Activated gamma-delta T cell (primary cell): ENCODE data around the gene BNIP3.
"Not testable (repeated sequence)": the region's sequence is repeated elsewhere in the genome, so short reads cannot be mapped to it uniquely, and the experiment has no call there.

ENCODE experiments used
- DNase-seq: peaks from one replicate; lab custom pipeline; 2025; lab: John Stamatoyannopoulos, UW

The BNIP3 gene

DNA sequence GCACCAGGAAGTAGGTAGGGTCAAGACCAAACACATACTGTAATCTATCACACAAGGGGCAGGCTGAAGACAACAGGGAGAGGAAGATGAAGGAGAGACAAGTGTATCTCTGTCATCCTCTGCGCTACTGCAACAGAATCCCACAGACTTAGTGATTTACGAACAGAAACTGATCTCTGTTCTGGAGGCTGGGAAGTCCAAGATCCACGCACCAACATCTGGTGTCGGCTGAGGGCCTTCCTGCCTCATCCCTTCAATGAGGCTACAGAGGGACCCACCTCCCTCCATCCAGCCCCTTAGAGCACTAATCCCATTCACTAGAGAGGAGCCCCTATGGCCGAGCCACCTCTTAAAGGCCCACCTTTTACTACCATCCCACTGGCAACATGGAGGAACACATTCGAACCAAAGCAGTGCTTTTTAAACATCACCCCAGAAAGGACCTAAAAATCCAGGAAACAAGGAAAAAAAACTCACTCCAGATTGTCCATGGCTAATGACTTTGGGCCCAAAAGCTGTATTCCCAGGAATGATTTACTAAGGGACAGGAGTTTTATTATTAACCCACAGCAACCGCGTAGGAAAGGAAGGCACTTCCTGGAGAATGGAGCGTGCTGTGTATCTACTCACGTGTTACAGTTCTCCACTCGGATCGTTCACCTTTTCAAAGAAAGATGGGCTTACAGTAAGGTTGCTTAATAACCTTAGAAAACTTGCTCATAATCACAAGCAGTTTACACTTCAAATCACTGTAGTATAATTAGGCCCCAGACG lies 4.2 kb downstream of the BNIP3 start:
- no peak for DNase-seq

DNA sequence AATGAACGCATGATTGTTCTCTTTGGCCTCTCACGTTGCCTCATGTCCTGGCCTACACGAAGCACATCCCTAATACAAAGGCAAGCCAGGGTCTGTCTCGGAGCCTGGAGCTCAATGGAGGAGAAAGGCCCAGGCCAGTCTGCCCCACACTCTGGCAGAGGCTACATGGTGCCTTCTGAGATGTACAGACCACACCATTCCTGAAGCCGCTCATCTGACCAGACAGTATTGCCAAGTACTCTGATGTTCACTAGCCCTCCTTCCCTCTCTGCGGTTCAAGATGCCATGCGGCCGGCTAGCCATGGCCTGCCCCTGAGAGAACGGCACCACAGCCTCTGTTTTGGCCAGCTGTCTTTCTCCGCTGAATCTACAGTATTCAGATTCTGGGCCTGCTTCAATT lies 5.9 kb downstream of the BNIP3 start:
- no peak for DNase-seq

DNA sequence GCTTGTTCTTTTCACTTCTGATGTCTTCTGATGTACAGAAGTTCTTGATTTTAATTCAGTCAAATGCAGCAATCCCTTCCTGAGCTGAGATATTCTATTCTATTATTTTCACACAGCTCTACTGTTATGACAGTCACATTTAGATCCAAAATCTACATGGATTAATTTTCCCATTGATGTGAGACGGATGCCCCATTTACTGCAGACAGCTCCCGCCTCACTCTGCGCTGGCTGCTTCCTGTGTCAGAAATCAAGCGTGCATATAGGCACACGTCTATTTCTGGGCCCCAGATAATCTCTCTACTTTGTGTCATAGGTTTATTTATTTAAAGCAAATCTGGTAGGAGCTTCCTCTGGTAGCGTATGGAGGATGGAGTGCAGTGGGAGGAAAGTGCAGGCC lies 6.7 kb downstream of the BNIP3 start:
- no peak for DNase-seq

GRCh38 chr10:131974034-131974817 lies 7.5 kb downstream of the BNIP3 start:
- no peak for DNase-seq

DNA sequence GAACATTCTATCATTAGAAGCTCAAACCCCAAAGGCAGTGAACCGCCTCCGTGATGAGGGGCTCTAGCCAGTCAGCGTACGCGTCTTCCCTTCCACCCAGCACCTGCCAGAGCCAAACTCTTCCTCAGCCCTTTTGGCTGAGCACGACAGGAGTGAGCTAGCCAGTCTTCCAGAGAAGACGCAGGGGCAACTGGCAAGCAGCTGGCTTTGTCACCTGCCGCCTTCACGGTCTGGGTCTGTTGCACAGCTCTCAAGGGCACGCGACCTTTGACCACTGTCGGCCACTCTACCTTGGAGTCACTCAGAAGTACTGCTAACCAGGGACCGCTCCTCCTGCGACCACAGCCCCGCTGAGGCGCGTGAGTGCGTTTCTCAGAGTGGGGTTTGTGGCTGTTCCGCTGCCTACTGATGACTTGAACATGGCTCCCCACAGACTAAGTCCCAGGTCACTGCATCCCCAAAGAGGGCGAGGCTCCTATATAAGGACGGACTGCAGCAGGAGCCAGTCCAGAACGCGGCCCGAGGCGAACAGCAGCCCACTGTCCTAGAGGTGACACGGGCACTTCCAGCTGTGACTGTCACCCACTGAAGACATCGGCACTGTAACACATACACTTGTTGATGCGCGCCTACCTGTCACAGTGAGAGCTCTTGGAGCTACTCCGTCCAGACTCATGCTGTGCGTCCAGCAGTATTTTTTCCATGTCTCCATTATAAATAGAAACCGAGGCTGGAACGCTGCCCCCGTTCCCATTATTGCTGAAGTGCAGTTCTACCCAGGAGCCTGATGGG lies 8.4 kb downstream of the BNIP3 start:
- DNase-seq, result no peak

DNA sequence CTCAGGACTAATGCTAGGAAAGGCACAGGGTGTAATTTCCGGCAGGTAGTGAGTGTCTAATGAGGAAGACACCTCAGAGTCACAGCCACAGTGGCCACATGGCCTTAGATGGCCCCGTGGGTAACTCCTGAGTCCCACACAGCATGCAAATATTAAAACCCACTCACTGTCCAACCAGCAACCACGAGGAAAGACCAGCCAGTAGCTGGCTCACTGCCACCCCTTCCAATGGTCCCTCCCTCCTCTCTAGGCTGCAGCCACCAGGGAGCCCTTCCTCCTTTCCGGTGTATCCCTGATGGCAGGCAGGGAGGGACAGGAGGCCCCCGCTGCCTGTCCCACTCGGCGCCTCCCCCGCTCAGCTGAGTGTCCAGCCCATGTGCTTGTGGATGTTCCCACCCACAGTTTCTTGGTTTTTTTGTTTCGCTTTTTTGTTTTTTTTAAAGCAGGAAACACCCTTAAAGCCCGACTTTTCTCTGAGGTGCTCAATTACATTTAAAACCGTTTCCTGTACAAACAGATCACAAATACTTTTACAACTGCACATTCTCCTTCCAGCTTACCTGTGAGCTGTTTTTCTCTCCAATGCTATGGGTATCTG lies 9.2 kb downstream of the BNIP3 start:
- no peak for DNase-seq

- DNase-seq, result no peak
These were observed 10.1 kb downstream of the BNIP3 start for GRCh38 chr10:131971591-131971990.

DNA sequence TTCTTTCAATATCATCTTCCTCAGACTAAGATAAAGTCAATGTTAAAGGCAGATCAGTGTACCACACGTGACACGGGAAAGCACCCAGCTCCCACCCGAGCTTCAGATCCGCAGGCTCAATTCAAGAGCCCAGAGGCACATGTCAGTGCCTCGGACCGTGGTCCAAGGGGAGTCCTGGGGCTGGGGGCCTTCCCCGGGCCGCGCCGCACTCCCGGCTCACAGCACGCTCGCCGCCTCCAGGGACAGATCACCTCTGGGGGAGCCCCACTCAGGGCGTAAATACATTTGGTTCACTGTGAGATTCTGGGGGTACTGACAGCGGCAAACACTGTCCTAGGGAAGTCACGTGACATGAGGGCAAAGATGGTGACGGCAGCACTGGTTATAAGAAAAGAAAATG lies 10.8 kb downstream of the BNIP3 start:
- no peak for DNase-seq

GRCh38 chr10:131968949-131969348 lies 12.8 kb downstream of the BNIP3 start:
- DNase-seq, result no peak

DNA sequence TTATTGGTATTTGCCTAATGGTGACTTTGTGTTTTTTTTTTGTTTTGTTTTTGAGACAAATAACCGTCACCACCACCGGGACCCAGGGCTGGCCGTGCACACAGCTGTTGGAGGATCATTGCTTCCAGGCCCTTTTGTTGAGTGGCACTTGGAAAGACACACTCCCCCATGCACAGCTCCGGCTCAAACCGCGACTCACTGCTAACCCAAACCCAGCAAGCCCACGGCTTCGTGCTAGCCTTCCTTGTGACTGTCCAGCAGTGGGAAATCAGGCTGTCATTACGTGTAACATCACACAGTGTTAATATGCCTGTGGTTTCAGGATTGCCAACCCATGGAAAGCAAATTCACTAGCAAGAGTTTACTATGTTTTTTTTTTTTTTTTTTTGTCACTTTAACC lies 17.4 kb downstream of the BNIP3 start:
- DNase-seq, result no peak

- DNase-seq, result no peak
These were observed 17.9 kb downstream of the BNIP3 start for GRCh38 chr10:131963811-131964210.

GRCh38 chr10:131963350-131963749 lies 18.4 kb downstream of the BNIP3 start:
- no peak for DNase-seq

DNA sequence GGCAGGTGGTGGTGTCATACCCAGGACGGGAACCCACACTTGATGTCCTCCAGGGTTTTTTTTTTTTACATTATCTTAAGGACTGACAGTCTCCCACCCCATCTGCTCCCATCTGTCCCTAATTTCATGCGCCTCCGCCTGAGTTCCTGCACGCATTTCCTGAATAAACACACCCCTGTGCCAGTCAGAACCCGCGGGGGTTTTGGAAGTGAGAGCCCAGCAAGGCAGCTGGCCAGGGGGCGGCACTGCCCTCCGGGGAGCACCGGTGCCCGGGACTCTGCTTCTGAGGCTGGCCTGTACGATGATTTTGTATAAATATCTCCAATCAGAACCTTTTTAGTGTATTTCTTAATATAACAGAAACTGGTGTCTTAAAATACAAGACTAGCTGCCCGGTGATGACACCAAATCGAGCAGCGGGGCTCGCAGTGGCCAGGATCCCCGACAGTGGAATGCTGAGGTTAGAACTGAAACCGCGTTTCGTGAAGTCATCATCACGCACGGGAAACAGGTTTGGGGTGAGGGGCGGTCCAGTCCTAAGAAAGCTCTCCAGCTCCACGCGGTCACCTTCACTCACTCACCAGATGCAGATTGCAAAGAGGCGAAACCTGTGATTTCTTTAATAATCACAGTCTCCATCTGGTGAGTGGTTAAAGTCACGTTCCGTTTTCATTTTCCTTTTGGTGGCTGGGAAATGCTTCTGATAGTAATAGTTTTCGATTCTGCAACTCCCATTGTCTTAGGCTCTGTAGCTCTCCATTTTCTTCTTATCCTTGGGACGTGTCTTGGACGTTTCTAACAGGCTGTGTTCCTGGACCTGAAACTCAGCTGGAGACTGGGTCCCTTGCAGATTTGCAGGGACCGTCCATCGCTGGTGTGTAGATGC lies 19.7 kb downstream of the BNIP3 start:
- no peak for DNase-seq

- no peak for DNase-seq
These were observed 20.5 kb downstream of the BNIP3 start for GRCh38 chr10:131961047-131961776.

DNA sequence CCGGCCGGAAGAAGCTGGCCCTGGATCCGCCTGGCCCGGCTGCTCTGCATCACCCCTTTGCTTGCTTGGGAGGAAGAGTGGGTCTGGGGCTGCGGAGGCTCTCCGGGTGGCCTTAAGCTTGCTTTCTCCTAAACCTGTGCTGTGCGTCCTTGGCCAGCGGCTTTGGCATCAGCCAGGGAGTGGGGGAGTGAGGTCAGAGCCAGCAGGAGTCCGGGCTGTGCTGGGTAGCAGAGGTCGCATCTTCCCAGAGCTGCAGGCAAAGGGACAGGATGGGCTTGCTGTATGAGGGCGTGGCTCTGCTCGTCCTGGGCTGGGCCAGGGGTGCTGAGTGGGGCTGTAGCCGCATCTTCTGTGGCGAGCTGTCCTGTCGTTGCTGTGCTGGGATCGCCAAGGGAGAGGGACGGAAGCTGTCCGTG lies 21.1 kb downstream of the BNIP3 start:
- DNase-seq, result no peak

- DNase-seq, result no peak
These were observed 21.9 kb downstream of the BNIP3 start for GRCh38 chr10:131959841-131960240.

DNA sequence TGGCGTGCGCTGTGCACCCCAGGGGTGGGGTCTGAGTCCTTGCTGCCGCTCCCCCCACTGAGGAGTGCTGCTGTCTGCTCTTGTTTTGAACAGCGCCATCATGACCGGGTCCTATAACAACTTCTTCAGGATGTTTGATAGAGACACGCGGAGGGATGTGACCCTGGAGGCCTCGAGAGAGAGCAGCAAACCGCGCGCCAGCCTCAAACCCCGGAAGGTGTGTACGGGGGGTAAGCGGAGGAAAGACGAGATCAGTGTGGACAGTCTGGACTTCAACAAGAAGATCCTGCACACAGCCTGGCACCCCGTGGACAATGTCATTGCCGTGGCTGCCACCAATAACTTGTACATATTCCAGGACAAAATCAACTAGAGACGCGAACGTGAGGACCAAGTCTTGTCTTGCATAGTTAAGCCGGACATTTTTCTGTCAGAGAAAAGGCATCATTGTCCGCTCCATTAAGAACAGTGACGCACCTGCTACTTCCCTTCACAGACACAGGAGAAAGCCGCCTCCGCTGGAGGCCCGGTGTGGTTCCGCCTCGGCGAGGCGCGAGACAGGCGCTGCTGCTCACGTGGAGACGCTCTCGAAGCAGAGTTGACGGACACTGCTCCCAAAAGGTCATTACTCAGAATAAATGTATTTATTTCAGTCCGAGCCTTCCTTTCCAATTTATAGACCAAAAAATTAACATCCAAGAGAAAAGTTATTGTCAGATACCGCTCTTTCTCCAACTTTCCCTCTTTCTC lies 26.0 kb downstream of the BNIP3 start:
- no peak for DNase-seq

DNA sequence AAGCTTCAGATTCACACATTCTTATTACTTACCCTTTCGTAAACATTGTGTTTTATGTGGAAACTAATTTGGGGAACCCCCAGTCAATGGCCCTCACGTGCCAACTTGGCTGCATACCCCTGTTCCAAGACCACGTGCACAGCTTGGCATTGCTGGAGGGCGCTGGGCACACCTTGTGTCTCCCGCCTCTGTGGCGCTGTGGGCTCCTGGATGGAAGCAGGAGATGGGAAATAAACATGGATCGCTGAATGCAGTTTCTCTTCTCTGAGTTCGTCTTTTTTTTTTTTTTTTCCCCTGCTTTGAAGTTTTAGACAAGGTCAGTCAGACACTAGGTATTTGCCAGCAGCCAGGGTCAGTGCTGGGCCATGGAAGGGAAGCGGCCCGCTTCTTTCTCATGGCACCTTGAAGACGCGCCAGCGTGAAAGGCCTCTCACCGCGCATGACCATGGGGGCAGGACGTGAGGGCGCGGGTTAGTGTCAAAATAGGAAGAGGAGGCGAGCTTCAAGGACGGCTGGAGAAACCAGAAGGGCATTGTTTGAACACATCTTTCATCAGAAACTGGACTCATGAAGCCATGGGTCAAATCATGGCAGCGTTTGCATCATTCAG lies 27.3 kb downstream of the BNIP3 start:
- DNase-seq, result no peak

- DNase-seq, result not testable (repeated sequence)
These were observed 31.8 kb downstream of the BNIP3 start for GRCh38 chr10:131949908-131950307.
